Transverse colon (tissue), 4 donors: Measurements from ENCODE around the gene PPIH. TPM values are rescaled to one million over a fixed set of nuclear protein-coding genes. Genes with fewer than 3 reads are reported as not detected.

Source experiments
- DNase-seq: peaks from one replicate; pipeline ENCODE4 v3.0.0-alpha.2; 2019
- H3K27ac ChIP-seq, 4 donors: fragments of 200-600 bp; sonication (generic); 2 replicates each; pipeline ENCODE4 v1.5.1; 2016 to 2018; ENCODE audit warnings: inconsistent platforms in 4 of 4
- H3K27me3 ChIP-seq: fragments of 200-600 bp; sonication (generic); 2 replicates; pipeline ENCODE4 v1.5.1; 2017; ENCODE audit warnings: inconsistent platforms
- H3K36me3 ChIP-seq, 4 donors: fragments of 200-600 bp; sonication (generic); 2 replicates each; pipeline ENCODE4 v1.5.1; 2017 to 2019; ENCODE audit warnings: inconsistent platforms in 4 of 4
- H3K4me1 ChIP-seq, 4 donors: fragments of 200-600 bp; sonication (generic); 2 replicates each; pipeline ENCODE4 v1.5.1; 2017 to 2020; ENCODE audit warnings: inconsistent platforms in 4 of 4
- H3K4me3 ChIP-seq, 4 donors: fragments of 200-600 bp; sonication (generic); 1 replicate in 1 of 4; 2 replicates in 3 of 4; pipeline versions ENCODE4 v1.5.1 to v1.6.1; 2017 to 2019; ENCODE audit warnings: inconsistent platforms in 4 of 4
- H3K9me3 ChIP-seq, 2 donors: fragments of 200-600 bp; sonication (generic); 2 replicates each; pipeline ENCODE4 v1.5.1; 2017 to 2019; ENCODE audit warnings: inconsistent platforms in 2 of 2
- EP300 ChIP-seq: sonication (generic); formaldehyde crosslinking; IDR thresholded peaks from one replicate; pipeline ENCODE4 v1.6.1; 2017; ENCODE audit warnings: antibody characterized with exemption, low read depth
- POLR2A ChIP-seq: fragments of 450-650 bp; IDR thresholded peaks from one replicate; pipeline ENCODE4 v1.6.1; 2016; ENCODE audit warnings: antibody characterized with exemption, mild to moderate bottlenecking, moderate library complexity
- POLR2AphosphoS5 ChIP-seq, 3 donors: sonication (generic); formaldehyde crosslinking; IDR thresholded peaks; one replicate each; pipeline ENCODE4 v1.6.1; 2016; ENCODE audit warnings: antibody characterized with exemption in 3 of 3
- WGBS, 2 donors: methylation state at CpG; one replicate each; pipeline ENCODE4 v1.1.5; 2018; ENCODE audit warnings: low coverage in 1 of 2; 5-methylcytosine and 5-hydroxymethylcytosine counted together
- in situ Hi-C, 4 donors: fragments of 200-750 bp; cut with MboI; loops; one replicate each; pipeline versions ENCODE4 v1.15.0 to v1.15.1; 2017; ENCODE audit warnings: low sequenced_read_pairs in 3 of 4, low pct_ligation_motif_present in 1 of 4, low pct_unique_long_range_greater_than_20kb in 1 of 4
- intact Hi-C: fragments of 100-400 bp; cut with DNase I; formaldehyde crosslinking; loops from one replicate; pipeline ENCODE4 v1.15.1; 2023; ENCODE audit warnings: low total_unique reads
- total RNA-seq, 4 donors: library from RNA; depleted of rRNA; stranded (reverse); fragments of >200 nt; gene quantifications; one replicate each; pipeline ENCODE4 v1.1.0, GENCODE V29; 2016
- TF ChIP-seq, protein P1 (sequence below), 5 experiments: fragments of 200-600 bp in 3 of 5; fragments of 450-650 bp in 2 of 5; sonication (generic) in 3 of 5; IDR thresholded peaks; 1 replicate in 2 of 5; 2 replicates in 3 of 5; pipeline ENCODE4 v1.5.1; 2016 to 2017; ENCODE audit warnings: antibody characterized with exemption in 5 of 5, inconsistent platforms in 3 of 5, mild to moderate bottlenecking in 2 of 5, moderate library complexity in 1 of 5

PPIH gene
- total RNA-seq, 4 donors from 2014 or later, result 16.9 to 26.5 (median 24.6) TPM; not detected in 1

DNA sequence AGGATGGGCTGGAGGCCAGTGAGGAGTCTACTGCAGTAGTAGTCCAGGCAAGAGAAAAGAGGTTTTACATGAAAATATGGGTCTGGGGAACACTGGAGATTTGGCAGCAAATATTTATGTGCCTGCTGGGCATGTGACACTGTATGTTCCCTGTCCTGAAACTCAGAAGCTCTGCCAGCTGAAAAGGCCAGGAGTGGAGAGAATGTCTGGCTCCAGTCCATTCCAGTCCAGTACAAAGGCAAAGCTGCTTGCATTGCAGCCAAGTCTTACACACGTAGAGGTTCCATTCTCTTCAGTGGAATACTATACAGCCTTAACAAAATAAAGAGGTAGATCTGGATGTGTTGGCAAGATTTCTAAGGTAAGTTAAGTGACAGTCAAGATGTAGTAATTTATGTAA lies 16.5 kb downstream of the PPIH start:
- intact Hi-C loops, result no loop called here
- peaks cover 0 to 13% (median 4%) of the 10 kb centered on the region in 4 donors for H3K36me3 ChIP-seq
- DNase-seq, result no peak
- H3K27me3 ChIP-seq, result no peaks in the 10 kb centered on the region
- H3K27ac ChIP-seq, result no peak overlapping the region
- in situ Hi-C loops, result loop anchor here in 1 of 4 donors (25.0 kb wide), 1 partner anchor 337 kb away; the partner anchor contains the start of gene FOXJ3
- H3K4me1 ChIP-seq, result no peaks in the 10 kb centered on the region
- no peaks in the 10 kb centered on the region for H3K9me3 ChIP-seq
- 61 to 75% methylated on average over 1 of the region's 1 CpG for WGBS, 2 donors
- TF ChIP-seq POLR2AphosphoS5 (IDR thresholded peaks at IDR 0.05) (no peak), EP300 (no peak), POLR2A (no peak)
- TF ChIP-seq, protein P1, sequence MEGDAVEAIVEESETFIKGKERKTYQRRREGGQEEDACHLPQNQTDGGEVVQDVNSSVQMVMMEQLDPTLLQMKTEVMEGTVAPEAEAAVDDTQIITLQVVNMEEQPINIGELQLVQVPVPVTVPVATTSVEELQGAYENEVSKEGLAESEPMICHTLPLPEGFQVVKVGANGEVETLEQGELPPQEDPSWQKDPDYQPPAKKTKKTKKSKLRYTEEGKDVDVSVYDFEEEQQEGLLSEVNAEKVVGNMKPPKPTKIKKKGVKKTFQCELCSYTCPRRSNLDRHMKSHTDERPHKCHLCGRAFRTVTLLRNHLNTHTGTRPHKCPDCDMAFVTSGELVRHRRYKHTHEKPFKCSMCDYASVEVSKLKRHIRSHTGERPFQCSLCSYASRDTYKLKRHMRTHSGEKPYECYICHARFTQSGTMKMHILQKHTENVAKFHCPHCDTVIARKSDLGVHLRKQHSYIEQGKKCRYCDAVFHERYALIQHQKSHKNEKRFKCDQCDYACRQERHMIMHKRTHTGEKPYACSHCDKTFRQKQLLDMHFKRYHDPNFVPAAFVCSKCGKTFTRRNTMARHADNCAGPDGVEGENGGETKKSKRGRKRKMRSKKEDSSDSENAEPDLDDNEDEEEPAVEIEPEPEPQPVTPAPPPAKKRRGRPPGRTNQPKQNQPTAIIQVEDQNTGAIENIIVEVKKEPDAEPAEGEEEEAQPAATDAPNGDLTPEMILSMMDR (IDR thresholded peaks at IDR 0.05), result no peak
- H3K4me3 ChIP-seq, result no peak overlapping the region

DNA sequence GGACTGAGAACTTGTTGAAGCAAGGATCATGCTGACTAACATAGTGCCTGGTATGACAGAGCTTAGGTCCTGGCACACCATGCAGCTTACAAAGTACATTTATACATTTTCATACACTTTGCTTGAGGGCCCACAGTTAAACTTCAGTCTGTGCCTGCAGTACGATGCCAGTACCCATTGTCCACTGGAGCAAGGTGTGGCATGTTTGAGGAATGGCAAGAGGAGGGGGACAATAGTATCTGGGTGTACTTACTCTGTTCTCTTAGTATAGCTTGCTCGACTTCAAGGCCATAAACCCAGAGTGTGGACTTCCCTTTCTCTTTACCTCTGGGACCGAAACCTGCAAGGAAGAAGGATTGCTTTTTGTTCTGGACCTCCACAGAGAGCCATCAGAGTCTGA lies 17.2 kb downstream of the PPIH start:
- 85% methylated on average over 3 of the region's 3 CpGs; no CpG with 5 or more reads in 1 of the 2 donors for WGBS, 2 donors
- Histone ChIP-seq H3K27me3 (no peaks in the 10 kb centered on the region), H3K9me3 (no peaks in the 10 kb centered on the region), H3K36me3 (peaks cover 0 to 6% (median 2%) of the 10 kb centered on the region in 4 donors), H3K4me1 (peaks cover 0 to 3% (median under 1%) of the 10 kb centered on the region in 4 donors), H3K27ac (no peak overlapping the region), H3K4me3 (no peak overlapping the region)
- in situ Hi-C loops, result no loop called here
- intact Hi-C loops, result no loop called here
- no peak for TF ChIP-seq POLR2AphosphoS5 (IDR thresholded peaks at IDR 0.05)
- TF ChIP-seq, protein P1 (IDR thresholded peaks at IDR 0.05), result no peak
- TF ChIP-seq POLR2A, result no peak
- no peak for TF ChIP-seq EP300
- no peak for DNase-seq

DNA sequence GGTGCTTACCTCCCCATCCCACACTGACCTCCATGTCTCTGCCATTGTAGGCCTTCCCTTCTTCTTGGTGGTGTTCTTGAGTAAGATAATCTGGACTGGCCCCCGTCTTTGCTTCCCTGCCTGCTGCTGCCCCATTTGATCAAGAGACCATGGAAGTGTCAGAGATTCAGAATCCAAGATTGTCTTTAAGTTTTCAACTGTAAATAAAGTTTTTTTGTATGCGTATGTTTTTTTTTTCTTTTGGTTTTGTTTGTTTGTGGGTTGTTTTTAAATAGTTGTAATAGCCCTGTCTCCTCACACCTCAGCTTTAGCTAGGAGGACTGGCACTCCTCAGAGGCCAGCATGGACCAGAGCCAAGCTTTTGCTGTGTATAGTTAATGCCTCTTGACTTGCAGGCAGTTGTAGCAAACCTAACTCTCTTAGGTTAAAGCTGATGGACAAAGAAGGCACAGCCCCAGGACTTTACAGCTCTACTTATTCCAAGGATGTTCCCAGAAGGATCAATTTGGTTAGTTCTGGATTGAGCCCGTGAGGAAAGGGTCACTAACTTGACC lies 18.4 kb downstream of the PPIH start:
- no peak overlapping the region for H3K4me3 ChIP-seq
- intact Hi-C loops (no loop called here), in situ Hi-C loops (no loop called here)
- TF ChIP-seq EP300 (no peak), POLR2A (no peak), POLR2AphosphoS5 (IDR thresholded peaks at IDR 0.05) (no peak)
- TF ChIP-seq, protein P1 (IDR thresholded peaks at IDR 0.05), result no peak
- no peaks in the 10 kb centered on the region for H3K27me3 ChIP-seq
- H3K4me1 ChIP-seq, result peaks cover 7 to 12% (median 8%) of the 10 kb centered on the region in 4 donors
- H3K9me3 ChIP-seq, result no peaks in the 10 kb centered on the region
- H3K27ac ChIP-seq, result no peak overlapping the region
- H3K36me3 ChIP-seq, result peaks cover 0 to 6% (median 0%) of the 10 kb centered on the region in 4 donors
- no peak for DNase-seq
- 89 to 96% methylated on average over 3 of the region's 3 CpGs for WGBS, 2 donors

DNA sequence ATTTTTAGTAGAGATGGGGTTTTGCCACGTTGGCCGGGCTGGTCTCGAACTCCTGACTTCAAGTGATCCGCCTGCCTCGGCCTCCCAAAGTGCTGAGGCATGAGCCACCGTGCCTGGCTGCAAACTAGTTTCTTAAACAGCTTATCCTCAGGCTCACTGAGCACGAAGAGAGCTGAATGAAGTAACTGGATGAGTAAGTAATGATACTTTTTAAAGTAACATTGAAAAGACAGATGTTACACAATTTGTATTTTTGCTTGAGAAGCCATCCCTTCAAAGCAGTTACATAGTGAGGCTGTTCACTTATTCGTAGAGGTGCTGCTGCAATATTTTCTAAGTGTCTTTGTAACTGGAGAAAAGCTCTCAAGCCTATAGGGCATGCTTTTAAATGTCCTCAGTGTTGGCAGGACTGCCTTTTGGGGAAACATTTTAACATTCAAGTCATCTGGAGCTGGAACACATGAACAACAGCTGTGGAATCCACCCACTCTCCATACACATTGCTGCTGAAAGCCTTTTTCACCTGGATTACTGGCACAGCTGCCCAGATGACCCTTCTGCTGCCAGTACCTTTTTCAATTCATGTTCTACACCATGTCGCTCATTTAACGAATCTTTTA lies 21.3 kb downstream of the PPIH start:
- TF ChIP-seq EP300, result no peak
- TF ChIP-seq, protein P1 (IDR thresholded peaks at IDR 0.05), result no peak
- no peak for TF ChIP-seq POLR2AphosphoS5 (IDR thresholded peaks at IDR 0.05)
- no peak for TF ChIP-seq POLR2A
- Histone ChIP-seq H3K27me3 (no peaks in the 10 kb centered on the region), H3K4me1 (peaks cover 14 to 24% (median 20%) of the 10 kb centered on the region in 4 donors), H3K4me3 (no peak overlapping the region), H3K27ac (no peak overlapping the region), H3K9me3 (no peaks in the 10 kb centered on the region), H3K36me3 (peaks cover 0 to 6% (median 0%) of the 10 kb centered on the region in 4 donors)
- DNase-seq, result no peak
- 82 to 97% methylated on average over 6 to 10 of the region's 10 CpGs for WGBS, 2 donors
- intact Hi-C loops, result no loop called here
- in situ Hi-C loops, result no loop called here
